Activated CD4-positive, CD25-positive, alpha-beta regulatory T cell (primary cell): ENCODE data around the gene TRIM63.

Source experiments
- DNase-seq, 4 experiments: peaks; one replicate each; lab custom pipeline; 2025; lab: John Stamatoyannopoulos, UW

Gene TRIM63

GRCh38 chr1:26084844-26085243 lies 17.4 kb upstream of the TRIM63 start:
- DNase-seq, result no peak

- DNase-seq, result no peak
Observed at GRCh38 chr1:26084091-26084561, 16.7 kb upstream of the TRIM63 start.

GRCh38 chr1:26083208-26083607 lies 15.8 kb upstream of the TRIM63 start:
- DNase-seq, result no peak

- no peak for DNase-seq
Observed at GRCh38 chr1:26082020-26082350, 14.6 kb upstream of the TRIM63 start.

- DNase-seq, result no peak
Observed at GRCh38 chr1:26081267-26082019, 14.0 kb upstream of the TRIM63 start.

GRCh38 chr1:26079960-26080814 lies 12.8 kb upstream of the TRIM63 start:
- no peak for DNase-seq

- no peak for DNase-seq
Observed at GRCh38 chr1:26079178-26079563, 11.7 kb upstream of the TRIM63 start.

GRCh38 chr1:26078286-26079177 lies 11.1 kb upstream of the TRIM63 start:
- DNase-seq, result no peak

- DNase-seq, result no peak
Observed at GRCh38 chr1:26077524-26077923, 10.1 kb upstream of the TRIM63 start.

GRCh38 chr1:26075421-26076144 lies 8.2 kb upstream of the TRIM63 start:
- no peak for DNase-seq

- DNase-seq, result no peak
Observed at GRCh38 chr1:26072305-26072704, 4.9 kb upstream of the TRIM63 start.

GRCh38 chr1:26070963-26071342 lies 3.5 kb upstream of the TRIM63 start:
- no peak for DNase-seq

GRCh38 chr1:26070296-26070962 lies 3.0 kb upstream of the TRIM63 start:
- no peak for DNase-seq

- no peak for DNase-seq
Observed at GRCh38 chr1:26069941-26070295, 2.5 kb upstream of the TRIM63 start.

- no peak for DNase-seq
Observed at GRCh38 chr1:26066857-26067256, 573 bp downstream of the TRIM63 start.

- no peak for DNase-seq
Observed at GRCh38 chr1:26066160-26066559, 1.3 kb downstream of the TRIM63 start.

- DNase-seq, result no peak
Observed at GRCh38 chr1:26064553-26064952, 2.9 kb downstream of the TRIM63 start.

GRCh38 chr1:26060832-26061574 lies 6.4 kb downstream of the TRIM63 start:
- no peak for DNase-seq

- no peak for DNase-seq
Observed at GRCh38 chr1:26059906-26060305, 7.5 kb downstream of the TRIM63 start.

- no peak for DNase-seq
Observed at GRCh38 chr1:26058052-26058595, 9.3 kb downstream of the TRIM63 start.
